Suprapubic skin (tissue), 4 donors: ENCODE measurements around the gene WDR81. TPM values are rescaled to one million over a fixed set of nuclear protein-coding genes. Genes with fewer than 3 reads are reported as not detected.
"Not testable (repeated sequence)": the region's sequence is repeated elsewhere in the genome, so short reads cannot be mapped to it uniquely, and the experiment has no call there.

ENCODE experiments used
- DNase-seq, 2 donors: peaks; one replicate each; pipeline ENCODE4 v3.0.0-alpha.2; 2019; ENCODE audit warnings: low spot score in 2 of 2
- H3K27ac ChIP-seq: fragments of 200-600 bp; sonication (generic); one replicate; pipeline ENCODE4 v1.5.1; 2019
- H3K27me3 ChIP-seq: fragments of 200-600 bp; sonication (generic); one replicate; pipeline ENCODE4 v1.5.1; 2019
- H3K36me3 ChIP-seq: fragments of 200-600 bp; sonication (generic); one replicate; pipeline ENCODE4 v1.5.1; 2019
- H3K4me1 ChIP-seq: fragments of 200-600 bp; sonication (generic); one replicate; pipeline ENCODE4 v1.5.1; 2019
- H3K4me3 ChIP-seq: fragments of 200-600 bp; sonication (generic); one replicate; pipeline ENCODE4 v1.5.1; 2019; ENCODE audit warnings: mild to moderate bottlenecking
- H3K9me3 ChIP-seq: fragments of 200-600 bp; sonication (generic); one replicate; pipeline ENCODE4 v1.5.1; 2019
- EP300 ChIP-seq: sonication (generic); formaldehyde crosslinking; IDR thresholded peaks from one replicate; pipeline ENCODE4 v1.6.1; 2017; ENCODE audit warnings: antibody characterized with exemption
- POLR2A ChIP-seq, 2 donors: fragments of 450-650 bp; IDR thresholded peaks; one replicate each; pipeline ENCODE4 v1.6.1; 2017; ENCODE audit warnings: antibody characterized with exemption in 2 of 2, mild to moderate bottlenecking in 2 of 2, moderate library complexity in 2 of 2
- POLR2AphosphoS5 ChIP-seq, 3 donors: sonication (generic); formaldehyde crosslinking; IDR thresholded peaks; one replicate each; pipeline ENCODE4 v1.6.1; 2017; ENCODE audit warnings: antibody characterized with exemption in 3 of 3
- WGBS: methylation state at CpG from one replicate; pipeline ENCODE4 v1.1.5; 2018; 5-methylcytosine and 5-hydroxymethylcytosine counted together
- total RNA-seq, 4 donors: library from RNA; depleted of rRNA; stranded (reverse); fragments of >200 nt; gene quantifications; one replicate each; pipeline ENCODE4 v1.1.0, GENCODE V29; 2016
- TF ChIP-seq, protein P1 (sequence below), 2 donors: fragments of 200-600 bp in 1 of 2; fragments of 450-650 bp in 1 of 2; sonication (generic) in 1 of 2; IDR thresholded peaks; one replicate each; pipeline ENCODE4 v1.5.1; 2016 to 2019; ENCODE audit warnings: antibody characterized with exemption in 2 of 2, mild to moderate bottlenecking in 1 of 2, moderate library complexity in 1 of 2

Gene WDR81
- total RNA-seq, 4 donors from 2014 or later, result 40.0 to 61.7 (median 51.3) TPM

DNA sequence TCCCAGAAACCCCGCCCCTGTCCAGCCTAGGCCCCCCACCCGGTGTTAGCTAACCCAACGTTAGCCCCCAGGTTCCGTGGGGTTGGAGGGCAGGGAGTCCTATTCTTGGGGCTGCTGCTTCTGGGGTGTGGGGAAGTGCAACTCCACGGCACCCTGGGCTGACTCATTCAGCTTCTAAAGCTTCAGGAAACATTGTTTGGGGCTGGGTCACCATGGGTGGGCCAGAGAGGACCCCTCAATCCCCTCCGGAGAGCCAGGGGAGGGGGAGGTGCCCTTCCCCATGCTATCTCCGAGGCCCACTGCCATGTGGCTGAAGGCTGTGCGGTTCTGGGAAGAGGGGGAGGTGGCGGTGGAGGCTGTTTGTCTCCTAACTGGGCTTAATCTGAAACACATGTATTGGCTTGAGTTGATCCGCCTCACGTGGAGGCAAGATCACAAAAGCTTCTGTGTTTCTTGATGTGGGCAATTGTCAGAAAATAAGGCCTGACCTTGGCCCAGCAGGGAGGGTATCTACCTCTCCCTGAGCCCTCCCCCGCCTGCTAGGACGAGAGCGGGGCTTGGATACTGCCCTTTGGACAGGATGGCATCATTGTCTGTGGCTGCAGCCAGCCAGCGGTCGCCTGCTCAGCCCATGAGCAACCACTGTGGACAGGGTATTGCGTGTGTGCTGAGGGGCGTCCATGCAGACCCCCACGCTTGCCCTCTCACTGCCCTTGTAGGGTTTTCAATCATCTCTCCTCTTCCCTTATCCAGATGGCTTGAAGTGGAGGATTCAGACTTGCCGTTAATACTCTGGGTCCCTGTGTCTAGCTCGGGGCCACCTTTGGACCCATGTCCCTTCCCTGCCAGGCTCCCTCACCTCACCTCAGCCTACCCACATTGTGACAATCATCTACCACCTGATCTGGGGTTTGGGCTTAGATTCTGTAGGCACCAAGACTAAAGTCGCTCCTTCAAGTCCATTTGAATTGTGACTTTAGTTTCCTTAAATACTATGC lies 38.7 kb downstream of the WDR81 start:
- peak in 1 of 2 donors; percentile 86 for DNase-seq
- peaks cover 54% of the 10 kb centered on the region for H3K4me1 ChIP-seq
- peak overlapping the region; percentile 49 for H3K4me3 ChIP-seq
- TF ChIP-seq, protein P1, sequence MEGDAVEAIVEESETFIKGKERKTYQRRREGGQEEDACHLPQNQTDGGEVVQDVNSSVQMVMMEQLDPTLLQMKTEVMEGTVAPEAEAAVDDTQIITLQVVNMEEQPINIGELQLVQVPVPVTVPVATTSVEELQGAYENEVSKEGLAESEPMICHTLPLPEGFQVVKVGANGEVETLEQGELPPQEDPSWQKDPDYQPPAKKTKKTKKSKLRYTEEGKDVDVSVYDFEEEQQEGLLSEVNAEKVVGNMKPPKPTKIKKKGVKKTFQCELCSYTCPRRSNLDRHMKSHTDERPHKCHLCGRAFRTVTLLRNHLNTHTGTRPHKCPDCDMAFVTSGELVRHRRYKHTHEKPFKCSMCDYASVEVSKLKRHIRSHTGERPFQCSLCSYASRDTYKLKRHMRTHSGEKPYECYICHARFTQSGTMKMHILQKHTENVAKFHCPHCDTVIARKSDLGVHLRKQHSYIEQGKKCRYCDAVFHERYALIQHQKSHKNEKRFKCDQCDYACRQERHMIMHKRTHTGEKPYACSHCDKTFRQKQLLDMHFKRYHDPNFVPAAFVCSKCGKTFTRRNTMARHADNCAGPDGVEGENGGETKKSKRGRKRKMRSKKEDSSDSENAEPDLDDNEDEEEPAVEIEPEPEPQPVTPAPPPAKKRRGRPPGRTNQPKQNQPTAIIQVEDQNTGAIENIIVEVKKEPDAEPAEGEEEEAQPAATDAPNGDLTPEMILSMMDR (IDR thresholded peaks at IDR 0.05), result no peak
- TF ChIP-seq POLR2AphosphoS5 (IDR thresholded peaks at IDR 0.05) (peak in 2 of 3 donors; percentile 32 to 43), EP300 (no peak), POLR2A (IDR thresholded peaks at IDR 0.05) (no peak)
- H3K27ac ChIP-seq, result peak overlapping the region; percentile 84
- no peaks in the 10 kb centered on the region for H3K9me3 ChIP-seq
- H3K36me3 ChIP-seq, result peaks cover 3% of the 10 kb centered on the region
- H3K27me3 ChIP-seq, result no peaks in the 10 kb centered on the region
- WGBS, result 40% methylated on average over 17 of the region's 22 CpGs

DNA sequence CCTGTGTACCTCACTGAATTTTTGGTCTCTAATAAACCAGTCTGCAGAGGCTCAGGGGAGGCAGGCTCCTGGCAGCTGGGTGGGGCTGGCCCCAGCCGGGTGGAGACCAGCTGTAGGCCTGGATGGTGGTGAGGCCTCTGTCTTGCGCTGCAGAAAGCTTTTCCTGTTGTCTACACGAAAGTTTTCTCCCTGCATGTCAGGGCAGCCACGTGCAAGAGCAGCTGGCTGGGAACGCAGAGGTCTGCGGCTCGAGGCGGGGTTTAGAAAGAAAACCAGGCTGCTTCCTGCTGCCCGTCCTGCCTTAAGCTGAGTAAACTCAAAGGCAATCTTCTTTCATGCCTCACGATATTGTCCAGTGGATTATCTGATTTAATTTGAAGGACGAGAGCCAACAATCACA lies 39.8 kb downstream of the WDR81 start:
- peaks cover 3% of the 10 kb centered on the region for H3K36me3 ChIP-seq
- H3K4me1 ChIP-seq, result peaks cover 55% of the 10 kb centered on the region
- DNase-seq, result peak; percentile 85 to 90
- WGBS, result 4% methylated on average over 9 of the region's 11 CpGs
- no peak for TF ChIP-seq EP300
- no peak for TF ChIP-seq POLR2A (IDR thresholded peaks at IDR 0.05)
- TF ChIP-seq, protein P1 (IDR thresholded peaks at IDR 0.05), result no peak
- peak in 2 of 3 donors; percentile 74 to 75 for TF ChIP-seq POLR2AphosphoS5 (IDR thresholded peaks at IDR 0.05)
- no peaks in the 10 kb centered on the region for H3K9me3 ChIP-seq
- H3K27ac ChIP-seq, result peak overlapping the region; percentile 84
- no peaks in the 10 kb centered on the region for H3K27me3 ChIP-seq
- H3K4me3 ChIP-seq, result peak overlapping the region; percentile 49

GRCh38 chr17:1764705-1765104 lies 40.2 kb downstream of the WDR81 start:
- Histone ChIP-seq H3K27ac (peak overlapping the region; percentile 84), H3K4me1 (peaks cover 59% of the 10 kb centered on the region)
- not testable (repeated sequence) for H3K4me3 ChIP-seq, H3K9me3 ChIP-seq, H3K27me3 ChIP-seq, DNase-seq, H3K36me3 ChIP-seq
- WGBS, result 82% methylated on average over 7 of the region's 7 CpGs

DNA sequence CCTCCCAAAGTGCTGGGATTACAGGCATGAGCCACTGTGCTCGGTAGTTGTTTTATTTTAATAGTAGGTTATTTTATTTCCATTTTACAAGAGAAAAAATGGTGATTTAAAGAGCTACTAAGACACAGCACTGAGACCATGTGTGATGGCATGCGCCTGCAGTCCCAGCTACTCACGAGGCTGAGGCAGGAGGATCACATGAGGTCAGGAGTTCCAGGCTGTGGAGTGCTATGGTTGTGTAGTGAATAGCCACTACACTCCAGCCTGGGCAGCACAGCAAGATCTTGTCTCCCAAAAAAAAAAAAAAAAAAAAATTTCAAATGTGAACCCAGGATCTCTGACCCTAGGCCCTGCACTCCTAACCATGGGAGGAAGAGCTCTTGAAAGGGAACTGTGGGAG lies 41.1 kb downstream of the WDR81 start:
- H3K4me3 ChIP-seq, result no peak overlapping the region
- peak overlapping the region; percentile 84 for H3K27ac ChIP-seq
- no peak for DNase-seq
- no peaks in the 10 kb centered on the region for H3K27me3 ChIP-seq
- H3K4me1 ChIP-seq, result peaks cover 66% of the 10 kb centered on the region
- WGBS, result 76% methylated on average over 3 of the region's 3 CpGs
- no peaks in the 10 kb centered on the region for H3K9me3 ChIP-seq
- TF ChIP-seq, protein P1 (IDR thresholded peaks at IDR 0.05), result no peak
- no peak for TF ChIP-seq EP300
- no peak for TF ChIP-seq POLR2A (IDR thresholded peaks at IDR 0.05)
- peaks cover 10% of the 10 kb centered on the region for H3K36me3 ChIP-seq

GRCh38 chr17:1766382-1767135 lies 42.1 kb downstream of the WDR81 start:
- Histone ChIP-seq H3K9me3 (no peaks in the 10 kb centered on the region), H3K27me3 (no peaks in the 10 kb centered on the region), H3K27ac (no peak overlapping the region), H3K4me1 (peaks cover 72% of the 10 kb centered on the region), H3K4me3 (no peak overlapping the region), H3K36me3 (peaks cover 18% of the 10 kb centered on the region)
- 77% methylated on average over 13 of the region's 21 CpGs for WGBS
- TF ChIP-seq POLR2AphosphoS5 (IDR thresholded peaks at IDR 0.05) (no peak), EP300 (no peak), POLR2A (IDR thresholded peaks at IDR 0.05) (no peak)
- TF ChIP-seq, protein P1 (IDR thresholded peaks at IDR 0.05), result no peak
- DNase-seq, result no peak
